GM18502 (cell line): ENCODE results near the gene DNAJC1.

ENCODE experiments used
- ATAC-seq: cut with Tn5 transposase; IDR thresholded peaks from one replicate; pipeline ENCODE4 v1.9.1; 2021; ENCODE audit warnings: mild to moderate bottlenecking; ENCODE audit not compliant: unreplicated experiment, poor library complexity

Gene DNAJC1

GRCh38 chr10:21801609-21802008 is 201.9 kb downstream of the DNAJC1 start:
- no peak for ATAC-seq

GRCh38 chr10:21797984-21798765 is 205.4 kb downstream of the DNAJC1 start:
- no peak for ATAC-seq

- ATAC-seq: no peak
Measured at GRCh38 chr10:21797533-21797932, 206.0 kb downstream of the DNAJC1 start.

GRCh38 chr10:21791276-21791675 is 212.3 kb downstream of the DNAJC1 start:
- ATAC-seq: no peak

- ATAC-seq: no peak
Measured at GRCh38 chr10:21776883-21777282, 226.6 kb downstream of the DNAJC1 start.

- no peak for ATAC-seq
Measured at GRCh38 chr10:21771219-21771618, 232.3 kb downstream of the DNAJC1 start.

- ATAC-seq: no peak
Measured at GRCh38 chr10:21769041-21769440, 234.5 kb downstream of the DNAJC1 start.

- no peak for ATAC-seq
Measured at GRCh38 chr10:21764466-21765189, 238.9 kb downstream of the DNAJC1 start.

GRCh38 chr10:21760332-21760731 is 243.2 kb downstream of the DNAJC1 start:
- ATAC-seq: no peak

GRCh38 chr10:21759232-21759631 is 244.3 kb downstream of the DNAJC1 start:
- no peak for ATAC-seq

GRCh38 chr10:21758696-21759095 is 244.8 kb downstream of the DNAJC1 start:
- no peak for ATAC-seq

- ATAC-seq: no peak
Measured at GRCh38 chr10:21758239-21758638, 245.3 kb downstream of the DNAJC1 start.

GRCh38 chr10:21757185-21757901 is 246.2 kb downstream of the DNAJC1 start:
- ATAC-seq: no peak

GRCh38 chr10:21756707-21757106 is 246.8 kb downstream of the DNAJC1 start:
- ATAC-seq: no peak

GRCh38 chr10:21754410-21755011 is 249.0 kb downstream of the DNAJC1 start:
- no peak for ATAC-seq

GRCh38 chr10:21753497-21754270 is 249.8 kb downstream of the DNAJC1 start:
- ATAC-seq: no peak

- no peak for ATAC-seq
Measured at GRCh38 chr10:21751341-21752310, 251.9 kb downstream of the DNAJC1 start.

GRCh38 chr10:21750424-21750823 is 253.1 kb downstream of the DNAJC1 start:
- ATAC-seq: no peak

- ATAC-seq: no peak
Measured at GRCh38 chr10:21749788-21750187, 253.7 kb downstream of the DNAJC1 start.
